Tibial artery (tissue), 4 donors: ENCODE measurements around the gene CEND1.

Source experiments
- DNase-seq, 2 donors: peaks; one replicate each; pipeline ENCODE4 v3.0.0-alpha.2; 2019
- H3K27ac ChIP-seq, 2 donors: fragments of 200-600 bp; sonication (generic) in 1 of 2; 1 replicate in 1 of 2; 2 replicates in 1 of 2; pipeline ENCODE4 v1.5.1; 2018 to 2019; ENCODE audit warnings: mild to moderate bottlenecking in 1 of 2
- H3K27me3 ChIP-seq, 2 donors: fragments of 200-600 bp; sonication (generic) in 1 of 2; one replicate each; pipeline versions ENCODE4 v1.5.1 to v1.6.0; 2016 to 2019
- H3K36me3 ChIP-seq, 3 donors: fragments of 200-600 bp; sonication (generic) in 2 of 3; one replicate each; pipeline ENCODE4 v1.5.1; 2016 to 2019; ENCODE audit warnings: mild to moderate bottlenecking in 2 of 3
- H3K4me1 ChIP-seq, 4 donors: fragments of 200-600 bp; sonication (generic) in 2 of 4; 1 replicate in 3 of 4; 2 replicates in 1 of 4; pipeline ENCODE4 v1.5.1; 2016 to 2019
- H3K4me3 ChIP-seq, 2 donors: fragments of 200-600 bp; sonication (generic) in 1 of 2; 1 replicate in 1 of 2; 2 replicates in 1 of 2; pipeline ENCODE4 v1.5.1; 2018 to 2019; ENCODE audit warnings: mild to moderate bottlenecking in 2 of 2
- H3K9me3 ChIP-seq, 3 donors: fragments of 200-600 bp; sonication (generic) in 1 of 3; one replicate each; pipeline ENCODE4 v1.5.1; 2016 to 2019
- intact Hi-C: fragments of 100-400 bp; cut with DNase I; formaldehyde crosslinking; loops from one replicate; pipeline ENCODE4 v1.15.0; 2023; ENCODE audit warnings: low total_unique reads
- TF ChIP-seq, protein P1 (sequence below), 2 experiments: fragments of 200-600 bp in 1 of 2; fragments of 450-650 bp in 1 of 2; IDR thresholded peaks; one replicate each; pipeline ENCODE4 v1.5.1; 2017 to 2019; ENCODE audit warnings: antibody characterized with exemption in 2 of 2, mild to moderate bottlenecking in 1 of 2, moderate library complexity in 1 of 2

Gene CEND1

DNA sequence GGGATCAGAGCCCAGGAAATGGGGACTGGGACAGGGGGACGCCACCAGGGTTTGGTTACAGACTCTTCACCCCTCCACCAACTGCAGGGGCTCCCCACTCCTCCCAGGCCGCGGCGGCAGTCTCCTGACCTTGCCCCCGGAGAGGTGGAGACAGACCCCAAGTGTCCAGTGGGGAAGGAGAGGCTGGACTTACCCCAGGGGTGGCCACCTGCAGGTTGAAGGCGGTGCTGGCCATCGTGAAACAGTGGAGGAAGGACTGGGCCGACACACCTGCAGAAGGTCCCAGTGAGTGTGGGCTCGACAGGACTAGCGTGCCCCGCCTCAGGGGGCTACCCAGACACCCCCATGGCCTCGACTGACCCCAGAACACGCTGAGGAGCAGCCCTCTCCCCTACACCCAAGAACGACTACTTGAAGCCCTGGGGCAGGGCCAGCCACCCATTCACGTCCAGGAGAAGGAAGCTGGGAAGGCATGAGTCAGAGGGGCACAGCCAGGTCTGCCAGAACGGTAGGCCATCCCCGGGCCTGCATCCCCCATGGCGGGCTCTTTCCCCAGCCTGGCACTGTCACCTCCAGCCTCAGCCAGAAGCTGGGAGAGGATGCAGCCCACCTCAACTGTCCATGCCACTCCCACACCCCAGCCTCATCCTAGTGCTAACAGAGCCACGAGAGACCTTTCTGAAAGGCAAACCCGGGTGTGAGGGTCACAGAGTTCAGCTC is 14.9 kb downstream of the CEND1 start:
- no peaks in the 10 kb centered on the region for H3K27me3 ChIP-seq
- H3K27ac ChIP-seq, result no peak overlapping the region
- DNase-seq, result no peak
- peaks cover 0 to 49% (median 30%) of the 10 kb centered on the region in 4 donors for H3K4me1 ChIP-seq
- TF ChIP-seq, protein P1, sequence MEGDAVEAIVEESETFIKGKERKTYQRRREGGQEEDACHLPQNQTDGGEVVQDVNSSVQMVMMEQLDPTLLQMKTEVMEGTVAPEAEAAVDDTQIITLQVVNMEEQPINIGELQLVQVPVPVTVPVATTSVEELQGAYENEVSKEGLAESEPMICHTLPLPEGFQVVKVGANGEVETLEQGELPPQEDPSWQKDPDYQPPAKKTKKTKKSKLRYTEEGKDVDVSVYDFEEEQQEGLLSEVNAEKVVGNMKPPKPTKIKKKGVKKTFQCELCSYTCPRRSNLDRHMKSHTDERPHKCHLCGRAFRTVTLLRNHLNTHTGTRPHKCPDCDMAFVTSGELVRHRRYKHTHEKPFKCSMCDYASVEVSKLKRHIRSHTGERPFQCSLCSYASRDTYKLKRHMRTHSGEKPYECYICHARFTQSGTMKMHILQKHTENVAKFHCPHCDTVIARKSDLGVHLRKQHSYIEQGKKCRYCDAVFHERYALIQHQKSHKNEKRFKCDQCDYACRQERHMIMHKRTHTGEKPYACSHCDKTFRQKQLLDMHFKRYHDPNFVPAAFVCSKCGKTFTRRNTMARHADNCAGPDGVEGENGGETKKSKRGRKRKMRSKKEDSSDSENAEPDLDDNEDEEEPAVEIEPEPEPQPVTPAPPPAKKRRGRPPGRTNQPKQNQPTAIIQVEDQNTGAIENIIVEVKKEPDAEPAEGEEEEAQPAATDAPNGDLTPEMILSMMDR (IDR thresholded peaks at IDR 0.05), result no peak
- peak overlapping the region in 1 of 2 donors; percentile 89 for H3K4me3 ChIP-seq
- H3K9me3 ChIP-seq, result no peaks in the 10 kb centered on the region
- H3K36me3 ChIP-seq, result peaks cover 4 to 49% (median 30%) of the 10 kb centered on the region in 3 donors
- intact Hi-C loops, result no loop called here

DNA sequence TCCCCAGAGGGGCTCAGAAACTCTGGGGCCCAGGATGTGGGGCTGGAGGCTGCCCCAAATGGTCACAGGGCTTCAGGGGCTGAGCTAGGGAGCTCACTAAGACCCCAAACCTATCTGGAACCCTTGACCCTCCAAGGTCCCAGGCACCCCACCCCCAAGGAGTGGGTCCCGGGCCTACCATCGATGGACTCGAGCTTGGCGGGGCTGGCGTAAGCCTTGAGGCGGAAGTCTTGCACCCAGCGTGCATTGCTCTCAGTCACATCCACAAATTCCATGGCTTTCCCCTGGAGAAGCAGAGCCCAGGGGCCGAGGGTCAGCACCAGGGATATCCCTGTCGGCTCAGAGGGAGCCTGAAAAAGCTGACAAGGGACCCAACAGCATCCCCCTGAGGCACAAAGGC is 16.1 kb downstream of the CEND1 start:
- H3K9me3 ChIP-seq, result no peaks in the 10 kb centered on the region
- peaks cover 0 to 49% (median 30%) of the 10 kb centered on the region in 4 donors for H3K4me1 ChIP-seq
- TF ChIP-seq, protein P1 (IDR thresholded peaks at IDR 0.05), result no peak
- H3K27ac ChIP-seq, result no peak overlapping the region
- peaks cover 6 to 60% (median 35%) of the 10 kb centered on the region in 3 donors for H3K36me3 ChIP-seq
- intact Hi-C loops, result no loop called here
- no peak for DNase-seq
- H3K4me3 ChIP-seq, result no peak overlapping the region
- H3K27me3 ChIP-seq, result no peaks in the 10 kb centered on the region

DNA sequence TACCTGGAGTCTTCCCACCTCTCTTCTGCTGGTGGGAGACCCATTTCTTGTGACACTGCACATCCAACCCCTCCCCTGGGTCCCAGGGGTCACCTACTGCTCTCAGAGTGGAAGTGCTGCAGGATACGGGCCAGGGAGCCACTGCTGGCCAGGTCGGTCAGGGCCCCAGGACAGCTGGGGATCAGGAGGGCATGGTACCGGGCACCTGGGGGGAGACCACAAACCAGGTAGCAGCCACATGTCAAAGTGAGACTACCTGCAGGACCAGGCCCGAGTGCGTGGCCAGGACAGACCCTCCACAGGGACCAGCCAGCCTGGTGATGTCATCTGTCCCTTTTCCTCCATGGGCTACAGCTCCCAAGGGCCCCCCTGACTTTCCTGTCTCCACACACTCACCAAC is 16.5 kb downstream of the CEND1 start:
- DNase-seq, result no peak
- intact Hi-C loops, result no loop called here
- Histone ChIP-seq H3K36me3 (peaks cover 6 to 64% (median 37%) of the 10 kb centered on the region in 3 donors), H3K4me3 (no peak overlapping the region), H3K9me3 (no peaks in the 10 kb centered on the region), H3K27me3 (no peaks in the 10 kb centered on the region), H3K4me1 (peaks cover 0 to 48% (median 27%) of the 10 kb centered on the region in 4 donors), H3K27ac (no peak overlapping the region)
- TF ChIP-seq, protein P1 (IDR thresholded peaks at IDR 0.05), result no peak

DNA sequence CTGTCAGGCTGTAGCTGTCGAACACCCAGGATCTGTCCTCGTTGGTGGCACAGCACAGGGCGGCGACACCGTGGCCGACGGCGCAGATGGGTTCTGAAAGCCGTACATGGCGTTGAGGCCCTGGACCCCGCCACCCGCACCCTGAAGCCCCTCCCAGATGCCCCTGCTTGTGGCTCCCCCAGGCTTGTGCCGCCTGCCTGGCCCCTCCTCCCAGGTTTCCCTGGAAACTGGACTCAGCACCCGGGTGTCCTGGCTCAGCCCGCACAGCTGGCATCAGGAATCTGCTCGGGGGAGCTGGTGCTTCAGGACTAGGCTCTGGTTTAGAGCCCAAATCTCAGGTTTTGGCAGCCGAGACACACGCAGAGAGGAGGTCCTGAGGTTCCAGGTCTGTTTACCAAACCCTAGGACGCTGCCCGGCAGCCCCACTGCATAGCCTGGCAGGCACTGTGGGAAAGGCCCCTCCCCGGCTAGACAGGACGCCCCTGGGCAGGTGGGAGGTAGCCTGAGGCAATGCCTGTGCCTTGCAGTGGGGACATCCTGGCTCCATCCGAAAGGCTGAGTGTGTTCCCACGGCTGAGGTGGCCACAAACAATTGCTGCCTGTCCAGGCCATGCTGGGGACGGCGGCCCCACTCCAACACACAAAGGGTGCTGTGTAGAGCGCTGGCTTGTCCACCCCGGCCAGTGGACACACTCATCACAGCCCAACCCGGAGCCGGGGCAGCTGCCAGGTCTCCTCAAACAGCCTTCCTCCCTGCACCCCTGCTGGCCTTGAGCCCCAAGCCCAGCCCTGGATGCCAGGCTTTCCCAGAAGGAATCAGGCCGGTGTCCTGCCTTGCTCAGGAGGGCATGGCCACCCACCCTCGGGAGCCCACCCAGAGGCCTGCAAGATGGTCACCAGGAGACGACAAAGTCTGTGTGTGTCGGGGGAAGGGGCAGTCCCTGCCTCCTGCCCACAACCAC is 17.2 kb downstream of the CEND1 start:
- Histone ChIP-seq H3K27me3 (no peaks in the 10 kb centered on the region), H3K9me3 (no peaks in the 10 kb centered on the region), H3K27ac (no peak overlapping the region), H3K4me3 (no peak overlapping the region), H3K4me1 (peaks cover 0 to 41% (median 21%) of the 10 kb centered on the region in 4 donors), H3K36me3 (peaks cover 6 to 70% (median 39%) of the 10 kb centered on the region in 3 donors)
- intact Hi-C loops, result no loop called here
- DNase-seq, result no peak
- TF ChIP-seq, protein P1 (IDR thresholded peaks at IDR 0.05), result no peak

DNA sequence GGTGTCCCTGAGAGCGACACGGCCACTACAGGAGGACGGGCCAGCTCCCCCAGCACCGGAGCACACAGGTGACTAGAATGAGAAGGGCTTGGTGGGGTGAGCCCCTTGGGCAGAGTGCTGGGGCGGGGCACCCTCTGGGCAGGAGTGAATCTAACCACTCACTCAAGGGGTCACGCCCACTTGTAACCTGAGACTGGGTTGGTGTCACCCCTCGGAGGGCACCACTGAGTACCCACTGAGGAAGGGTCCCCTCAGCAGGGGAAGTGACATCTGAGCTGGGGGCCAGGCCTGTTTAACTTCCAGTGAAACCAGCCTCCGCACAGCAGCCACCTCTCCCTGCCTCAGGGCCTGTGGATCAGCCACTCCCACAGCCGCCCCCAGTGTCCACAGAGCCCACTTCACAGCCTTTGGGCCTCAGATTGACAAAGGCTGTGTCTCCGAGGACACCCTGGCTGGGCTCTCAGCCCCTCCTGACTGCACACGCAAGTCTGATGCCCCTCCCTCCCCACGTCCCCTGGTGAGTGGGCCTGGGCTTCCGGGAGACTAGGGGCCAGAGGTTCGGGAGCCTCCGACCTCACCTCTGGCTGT is 18.2 kb downstream of the CEND1 start:
- no peaks in the 10 kb centered on the region for H3K9me3 ChIP-seq
- TF ChIP-seq, protein P1 (IDR thresholded peaks at IDR 0.05), result no peak
- H3K36me3 ChIP-seq, result peaks cover 6 to 80% (median 44%) of the 10 kb centered on the region in 3 donors
- intact Hi-C loops, result no loop called here
- no peaks in the 10 kb centered on the region for H3K27me3 ChIP-seq
- no peak overlapping the region for H3K27ac ChIP-seq
- DNase-seq, result no peak
- peaks cover 0 to 38% (median 20%) of the 10 kb centered on the region in 4 donors for H3K4me1 ChIP-seq
- H3K4me3 ChIP-seq, result no peak overlapping the region
